Erythroblast (primary cell): ENCODE results near the gene GPAT3.

Experiments used
- GATA1 ChIP-seq: IDR thresholded peaks from 2 replicates; pipeline ENCODE4 v1.6.1; 2011; ENCODE audit warnings: low read depth, mild to moderate bottlenecking, control low read depth, low read length, moderate library complexity
- POLR2A ChIP-seq: IDR thresholded peaks from 2 replicates; pipeline ENCODE4 v1.6.1; 2011; ENCODE audit warnings: mild to moderate bottlenecking, low read length

GRCh38 chr4:83486457-83487129, 49.3 kb upstream of the GPAT3 start:
- TF ChIP-seq POLR2A (no peak), GATA1 (no peak)
